GM12874 (cell line): ENCODE data around the gene MBP.

Source experiments
- CTCF ChIP-seq: IDR thresholded peaks from 2 replicates; pipeline ENCODE4 v1.5.1; 2011; ENCODE audit warnings: low read depth, mild to moderate bottlenecking, control low read depth, low read length, moderate library complexity; ENCODE audit not compliant: insufficient read depth

The MBP gene

GRCh38 chr18:77093586-77093985 is 39.0 kb downstream of the MBP start:
- TF ChIP-seq CTCF: no peak

GRCh38 chr18:77093067-77093430 is 39.5 kb downstream of the MBP start:
- no peak for TF ChIP-seq CTCF

DNA sequence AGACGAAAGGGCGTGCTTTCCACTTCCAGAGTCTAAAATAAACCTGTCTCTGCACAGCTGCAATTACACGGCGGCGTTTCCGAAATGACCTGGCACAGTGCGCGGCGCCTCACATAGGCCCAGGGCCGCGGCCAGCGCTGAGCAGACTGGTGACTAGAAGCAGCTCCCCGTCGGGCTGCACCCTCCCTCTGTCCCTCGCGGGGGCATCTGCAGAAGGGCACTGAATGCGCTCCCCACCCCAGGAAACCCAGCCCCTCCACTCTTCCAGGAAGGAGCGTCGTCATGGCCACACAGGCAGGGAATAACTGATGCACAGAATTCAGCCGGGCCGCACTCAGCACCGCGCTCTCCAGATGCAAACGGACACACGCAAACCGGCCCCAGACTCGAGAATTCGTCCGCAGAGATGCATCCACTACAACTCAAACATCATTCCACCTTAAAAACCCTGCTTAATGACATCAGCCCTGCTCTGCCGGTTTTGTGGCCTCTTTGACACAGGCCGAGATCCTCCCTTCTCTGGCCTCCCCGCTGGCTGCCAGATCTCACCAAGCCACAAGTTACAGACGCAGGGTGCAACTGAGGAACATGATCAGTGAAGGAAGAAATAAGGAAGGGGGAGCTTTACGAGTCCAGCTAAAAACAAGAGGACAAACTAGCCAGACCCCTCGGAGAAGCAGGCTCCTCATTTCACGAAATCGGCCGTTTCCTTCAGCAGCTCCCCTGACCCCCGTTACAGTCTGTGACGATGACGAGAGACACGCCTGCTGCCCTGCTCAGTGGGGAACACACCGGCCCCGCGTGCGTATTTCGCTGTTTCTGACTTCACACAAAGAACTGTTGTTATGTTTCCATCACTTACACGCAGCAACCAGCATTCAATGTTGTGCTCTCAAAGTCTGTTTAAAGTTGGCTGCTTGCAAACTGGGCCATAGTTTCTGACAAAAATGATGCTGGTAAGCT is 40.2 kb downstream of the MBP start:
- TF ChIP-seq CTCF: no peak

DNA sequence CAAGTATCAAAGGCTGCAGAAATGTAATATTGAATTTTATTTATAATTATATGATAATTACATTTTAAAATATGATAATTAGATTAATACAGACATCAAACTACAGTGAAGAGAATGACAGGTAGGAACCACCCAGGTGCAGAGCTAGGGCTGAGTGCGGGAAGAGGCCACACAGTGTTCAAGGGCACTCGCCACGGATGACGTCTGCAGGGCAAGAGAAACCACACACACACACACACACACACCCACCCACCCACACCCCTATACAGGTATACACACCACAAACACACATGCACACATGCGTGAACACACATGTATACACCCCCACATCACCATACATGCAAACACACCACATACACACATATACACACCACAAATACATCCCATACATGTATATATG is 41.2 kb downstream of the MBP start:
- TF ChIP-seq CTCF: no peak

DNA sequence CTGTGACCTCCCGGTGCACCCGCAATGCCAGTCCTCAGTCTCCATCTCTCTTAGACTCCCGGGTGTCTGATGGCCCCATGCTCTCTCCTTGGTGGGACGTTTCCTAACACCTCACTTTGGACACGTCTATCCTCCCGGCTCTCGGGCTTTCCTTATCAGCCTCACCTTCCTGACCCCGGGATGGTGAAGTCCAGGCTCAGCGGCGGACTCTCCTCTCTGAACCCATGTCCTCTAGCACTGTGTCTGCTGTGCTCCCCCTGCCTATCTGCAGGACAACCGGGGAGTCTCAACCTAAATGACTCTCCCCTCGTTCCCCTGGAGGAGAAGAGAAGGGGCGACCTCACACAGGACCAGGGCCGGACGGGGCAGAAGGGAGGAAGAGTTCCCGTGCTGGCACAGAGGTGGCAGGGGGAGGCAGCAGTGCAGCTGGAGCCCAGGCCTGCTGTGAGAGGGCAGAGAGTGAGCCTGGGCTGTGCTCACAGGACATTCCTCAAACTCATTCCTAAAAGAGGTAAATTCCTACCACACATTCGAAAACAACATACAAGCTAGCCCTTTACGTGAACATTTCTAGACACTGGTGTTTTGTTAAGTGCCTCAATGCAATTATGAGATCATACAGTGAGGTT is 41.9 kb downstream of the MBP start:
- TF ChIP-seq CTCF: no peak

DNA sequence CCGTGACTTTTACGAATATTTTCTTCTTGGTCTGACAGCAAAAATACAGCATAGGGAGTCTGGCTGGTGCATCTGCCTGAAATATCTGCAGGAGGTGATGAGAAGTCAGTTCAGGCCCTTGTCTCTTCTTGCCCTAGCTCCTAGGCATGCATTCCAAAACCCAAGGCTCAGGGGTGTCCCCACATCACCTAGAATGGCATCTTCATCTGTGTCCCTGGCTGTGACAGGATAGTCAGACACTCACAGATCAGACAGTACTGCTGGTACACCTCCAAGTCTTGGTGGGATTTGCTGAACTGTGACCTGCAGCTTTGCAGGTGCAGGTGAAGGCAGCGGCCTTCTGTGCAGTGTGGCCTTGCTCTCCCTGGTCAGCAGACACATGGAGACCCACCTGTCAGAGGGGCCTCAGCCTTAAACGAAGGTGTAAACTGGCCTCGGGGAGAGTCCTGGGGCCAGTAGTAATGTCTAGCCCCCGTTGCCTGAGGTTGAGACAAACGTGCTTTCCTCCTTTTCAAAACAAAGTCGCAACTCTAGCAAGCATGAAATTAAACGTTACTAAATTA is 42.8 kb downstream of the MBP start:
- TF ChIP-seq CTCF: no peak

DNA sequence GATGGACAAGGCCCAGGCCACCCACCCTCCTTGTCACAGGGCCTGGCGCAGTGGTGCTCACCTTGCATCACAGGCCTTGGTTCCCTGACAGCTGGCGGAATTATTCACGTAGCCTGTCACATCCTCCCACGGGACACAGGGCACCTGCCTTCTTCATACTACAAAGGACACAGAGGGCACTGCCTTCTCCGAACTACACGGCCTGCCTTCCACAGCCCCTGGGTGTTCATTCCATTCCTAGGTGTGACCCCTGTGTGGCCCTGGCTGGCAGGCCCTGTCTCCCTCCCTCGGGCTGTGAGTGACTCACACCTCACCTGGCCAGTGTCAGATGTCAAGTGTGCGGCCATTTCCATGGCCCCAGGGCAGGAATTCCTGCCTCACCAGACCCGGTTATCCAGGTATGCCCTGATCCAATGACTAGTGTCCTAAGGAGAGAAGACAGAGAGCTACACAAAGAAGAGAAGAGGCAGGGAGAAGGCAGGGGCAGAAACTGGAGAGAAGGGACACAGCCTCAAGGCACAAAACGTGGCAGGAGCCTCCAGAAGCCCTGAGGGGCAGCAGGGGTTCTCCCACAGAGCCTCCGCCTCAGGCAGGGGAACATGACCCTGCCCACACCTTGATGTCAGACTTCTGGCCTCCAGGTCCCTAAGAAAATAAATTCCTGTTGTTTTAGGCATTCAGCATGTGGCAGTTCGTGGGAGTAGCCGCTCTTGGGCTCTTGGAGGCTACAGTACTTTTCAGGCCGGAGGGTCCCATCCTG is 43.4 kb downstream of the MBP start:
- no peak for TF ChIP-seq CTCF
